Karpas-422 (cell line): ENCODE results near the gene PMVK. TPM values are rescaled to one million over a fixed set of nuclear protein-coding genes. Genes with fewer than 3 reads are reported as not detected.

ENCODE experiments used
- DNase-seq: peaks from one replicate; pipeline ENCODE4 v3.0.0-alpha.2; 2015
- H2AFZ ChIP-seq: fragments of 200-600 bp; sonication (generic); 2 replicates; pipeline ENCODE4 v1.6.1; 2014; ENCODE audit warnings: antibody characterized with exemption, low read length, mixed read lengths
- H3K27ac ChIP-seq: fragments of 200-600 bp; sonication (generic); 2 replicates; pipeline ENCODE4 v1.5.1; 2014; ENCODE audit warnings: mild to moderate bottlenecking, low read length, moderate library complexity
- H3K27me3 ChIP-seq: fragments of 200-600 bp; sonication (generic); 2 replicates; pipeline ENCODE4 v1.6.1; 2014; ENCODE audit warnings: low read length, mixed read lengths
- H3K36me3 ChIP-seq: fragments of 200-600 bp; sonication (generic); 2 replicates; pipeline ENCODE4 v1.6.1; 2014; ENCODE audit warnings: low read length, mixed read lengths; ENCODE audit not compliant: insufficient read depth
- H3K4me1 ChIP-seq: fragments of 200-600 bp; sonication (generic); 2 replicates; pipeline ENCODE4 v1.6.1; 2014; ENCODE audit warnings: mild to moderate bottlenecking, low read length, mixed read lengths
- H3K4me2 ChIP-seq: fragments of 200-600 bp; sonication (generic); 2 replicates; pipeline ENCODE4 v1.6.1; 2014; ENCODE audit warnings: low read length, low read depth, mild to moderate bottlenecking; ENCODE audit not compliant: poor library complexity, severe bottlenecking
- H3K4me3 ChIP-seq: fragments of 200-600 bp; sonication (generic); 2 replicates; pipeline ENCODE4 v1.5.1; 2014; ENCODE audit warnings: mild to moderate bottlenecking, antibody characterized with exemption, low read length, mixed read lengths
- H3K79me2 ChIP-seq: fragments of 200-600 bp; sonication (generic); 2 replicates; pipeline ENCODE4 v1.6.1; 2014; ENCODE audit warnings: mild to moderate bottlenecking, low read length, mixed read lengths
- H3K9ac ChIP-seq: fragments of 200-600 bp; sonication (generic); 2 replicates; pipeline ENCODE4 v1.6.0; 2014; ENCODE audit warnings: low read length
- H3K9me2 ChIP-seq: fragments of 200-600 bp; sonication (generic), shearing (Covaris generic); replicated peaks from 2 replicates; pipeline ENCODE4 v1.6.0; 2014; ENCODE audit warnings: mild to moderate bottlenecking, low read length, moderate library complexity; ENCODE audit not compliant: insufficient read depth
- H3K9me3 ChIP-seq: fragments of 300-700, 200-600 bp; sonication (generic); 2 replicates; pipeline ENCODE4 v1.6.1; 2014; ENCODE audit warnings: low read length, mixed read lengths
- H4K20me1 ChIP-seq: fragments of 200-600 bp; sonication (generic); 2 replicates; pipeline ENCODE4 v1.6.1; 2014; ENCODE audit warnings: mild to moderate bottlenecking, antibody characterized with exemption, low read length, low read depth; ENCODE audit not compliant: insufficient read depth
- total RNA-seq: library from RNA; depleted of rRNA; stranded (reverse); fragments of >200 nt; shearing (Covaris generic); gene quantifications from 2 replicates; pipeline ENCODE4 v1.2.3, GENCODE V29; 2014; ENCODE audit warnings: low replicate concordance

Gene PMVK
- total RNA-seq, 1 experiment from 2014 or later: 11.1 TPM

- Histone ChIP-seq H3K27me3 (no peaks in the 10 kb centered on the region), H3K9me2 (no peaks in the 10 kb centered on the region), H3K9me3 (no peaks in the 10 kb centered on the region), H3K4me1 (peaks cover 48% of the 10 kb centered on the region), H3K27ac (peak overlapping the region; percentile 94), H4K20me1 (no peaks in the 10 kb centered on the region), H2AFZ (no peak overlapping the region), H3K36me3 (peaks cover 26% of the 10 kb centered on the region), H3K79me2 (peaks cover 68% of the 10 kb centered on the region), H3K9ac (peak overlapping the region; percentile 79), H3K4me2 (peak overlapping the region; percentile 79), H3K4me3 (peak overlapping the region; percentile 73)
- DNase-seq: peak; percentile 98
Measured at GRCh38 chr1:154974808-154975408, 38.4 kb upstream of the PMVK start.

GRCh38 chr1:154974102-154974807, 37.7 kb upstream of the PMVK start, which contains the start of gene CKS1B:
TSS of gene CKS1B (plus strand) at chr1:154974681. CDS start at chr1:154974746, 65 bp downstream.
- peak; percentile 100 for DNase-seq
- Histone ChIP-seq H3K27me3 (no peaks in the 10 kb centered on the region), H3K79me2 (peaks cover 75% of the 10 kb centered on the region), H3K27ac (peak within 1 kb of the TSS; percentile 94), H3K36me3 (peaks cover 22% of the 10 kb centered on the region), H3K4me3 (peak within 1 kb of the TSS; percentile 73), H2AFZ (no peak within 1 kb of the TSS; the same call in 1 of the 2 replicates), H3K9ac (peak within 1 kb of the TSS; percentile 94), H3K4me1 (peaks cover 53% of the 10 kb centered on the region), H3K9me2 (no peaks in the 10 kb centered on the region), H3K9me3 (no peaks in the 10 kb centered on the region), H3K4me2 (peak within 1 kb of the TSS; percentile 90), H4K20me1 (no peaks in the 10 kb centered on the region)

- Histone ChIP-seq H3K9ac (peak overlapping the region; percentile 94), H3K9me3 (no peaks in the 10 kb centered on the region), H3K79me2 (peaks cover 78% of the 10 kb centered on the region), H3K4me1 (peaks cover 57% of the 10 kb centered on the region), H4K20me1 (no peaks in the 10 kb centered on the region), H3K27ac (peak overlapping the region; percentile 94), H2AFZ (no peak overlapping the region; the same call in 1 of the 2 replicates), H3K36me3 (peaks cover 19% of the 10 kb centered on the region), H3K4me3 (peak overlapping the region; percentile 73), H3K27me3 (no peaks in the 10 kb centered on the region), H3K4me2 (peak overlapping the region; percentile 90), H3K9me2 (no peaks in the 10 kb centered on the region)
- DNase-seq: peak; percentile 98
Measured at GRCh38 chr1:154973344-154974101, 37.0 kb upstream of the PMVK start.

- no peaks in the 10 kb centered on the region for H4K20me1 ChIP-seq
- H3K4me3 ChIP-seq: peak overlapping the region; percentile 73; the same call in 1 of the 2 replicates
- H3K4me1 ChIP-seq: peaks cover 57% of the 10 kb centered on the region
- no peak overlapping the region for H2AFZ ChIP-seq
- H3K9me3 ChIP-seq: no peaks in the 10 kb centered on the region
- H3K27me3 ChIP-seq: no peaks in the 10 kb centered on the region
- no peaks in the 10 kb centered on the region for H3K9me2 ChIP-seq
- H3K79me2 ChIP-seq: peaks cover 70% of the 10 kb centered on the region
- peaks cover 11% of the 10 kb centered on the region; the same call in 1 of the 2 replicates for H3K36me3 ChIP-seq
- peak overlapping the region; percentile 94 for H3K9ac ChIP-seq
- no peak overlapping the region for H3K27ac ChIP-seq
- DNase-seq: no peak
- H3K4me2 ChIP-seq: peak overlapping the region; percentile 90
Measured at GRCh38 chr1:154972517-154973343, 36.2 kb upstream of the PMVK start.

- Histone ChIP-seq H3K9me3 (no peaks in the 10 kb centered on the region), H3K27ac (no peak overlapping the region), H3K4me3 (no peak overlapping the region), H3K79me2 (peaks cover 64% of the 10 kb centered on the region), H3K27me3 (no peaks in the 10 kb centered on the region), H3K36me3 (peaks cover 11% of the 10 kb centered on the region; the same call in 1 of the 2 replicates), H4K20me1 (no peaks in the 10 kb centered on the region), H2AFZ (no peak overlapping the region), H3K9ac (no peak overlapping the region), H3K4me2 (no peak overlapping the region), H3K4me1 (peaks cover 52% of the 10 kb centered on the region), H3K9me2 (no peaks in the 10 kb centered on the region)
- no peak for DNase-seq
Measured at GRCh38 chr1:154972213-154972516, 35.6 kb upstream of the PMVK start.

GRCh38 chr1:154971341-154971998, 35.0 kb upstream of the PMVK start:
- Histone ChIP-seq H2AFZ (no peak overlapping the region), H3K36me3 (peaks cover 5% of the 10 kb centered on the region; the same call in 1 of the 2 replicates), H3K9me3 (no peaks in the 10 kb centered on the region), H3K79me2 (peaks cover 57% of the 10 kb centered on the region), H4K20me1 (no peaks in the 10 kb centered on the region), H3K9ac (peak overlapping the region; percentile 28), H3K9me2 (no peaks in the 10 kb centered on the region), H3K27ac (no peak overlapping the region), H3K4me2 (peak overlapping the region; percentile 55), H3K27me3 (no peaks in the 10 kb centered on the region), H3K4me1 (peaks cover 45% of the 10 kb centered on the region), H3K4me3 (no peak overlapping the region)
- DNase-seq: no peak

GRCh38 chr1:154970631-154971340, 34.3 kb upstream of the PMVK start, which contains the start of gene SHC1:
TSS of gene SHC1 (minus strand) at chr1:154970747. CDS start at chr1:154970526, 221 bp downstream.
- Histone ChIP-seq H3K36me3 (peaks cover 5% of the 10 kb centered on the region; the same call in 1 of the 2 replicates), H3K4me2 (peak within 1 kb of the TSS; percentile 55), H3K9me3 (no peaks in the 10 kb centered on the region), H4K20me1 (no peaks in the 10 kb centered on the region), H3K9me2 (no peaks in the 10 kb centered on the region), H2AFZ (no peak within 1 kb of the TSS), H3K27ac (no peak within 1 kb of the TSS), H3K4me3 (peak within 1 kb of the TSS; percentile 30; the same call in 1 of the 2 replicates), H3K4me1 (peaks cover 39% of the 10 kb centered on the region), H3K27me3 (no peaks in the 10 kb centered on the region), H3K79me2 (peaks cover 50% of the 10 kb centered on the region), H3K9ac (peak within 1 kb of the TSS; percentile 53)
- DNase-seq: peak; percentile 89
